ENCODE measurements around the gene HAPSTR1. TPM values are rescaled to one million over a fixed set of nuclear protein-coding genes. Genes with fewer than 3 reads are reported as not detected.
A peak's percentile ranks its signal among the peaks of the same experiment; 100 is the strongest.

HAPSTR1 gene
- polyA plus RNA-seq, 3 donors, result 7.2 to 58.9 (median 11.1) TPM

DNA sequence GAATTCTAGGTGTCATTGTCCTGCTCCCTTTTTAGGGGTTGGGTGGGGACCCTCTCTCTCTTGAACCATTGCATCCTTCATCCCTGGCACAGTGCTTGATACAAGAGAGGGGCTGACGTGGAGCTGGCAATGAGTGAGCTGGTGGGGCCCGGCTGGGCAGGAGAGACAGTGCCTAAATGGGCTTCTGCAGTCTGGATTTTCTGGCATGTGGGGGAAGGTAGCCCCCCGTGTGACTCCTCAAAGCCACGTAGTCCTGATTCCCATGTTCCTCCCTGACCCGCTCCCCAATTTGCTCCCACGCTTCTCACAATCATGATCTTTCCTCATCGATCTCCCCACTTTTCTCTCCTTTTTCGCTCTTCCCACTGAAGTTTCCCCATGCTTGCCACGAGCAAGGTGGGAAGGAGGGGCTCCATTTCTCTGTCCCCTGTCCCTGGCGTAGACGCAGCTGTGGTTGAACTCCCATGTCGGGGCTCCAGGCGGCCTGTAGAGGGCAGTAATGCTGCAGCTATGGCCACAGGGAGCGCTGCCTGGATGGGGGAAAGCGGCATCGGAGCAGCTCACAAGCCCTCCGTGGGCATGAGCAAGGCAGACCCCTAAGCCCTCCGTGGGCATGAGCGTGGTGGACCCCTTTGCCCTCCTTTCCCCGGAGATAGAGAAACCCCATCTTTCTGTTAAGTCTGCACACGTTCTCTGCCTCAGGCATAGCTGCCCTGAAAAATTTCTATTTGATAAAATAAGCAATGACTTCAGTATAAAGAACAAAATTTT, 47.5 kb downstream of the HAPSTR1 start:
- H2AFZ ChIP-seq (ENCODE audit: insufficient read depth, low read depth, low read length, poor library complexity, severe bottlenecking), result no peak overlapping the region
- H3K36me3 ChIP-seq (replicated peaks in 1 of 2; ENCODE audit: control insufficient read depth in 1 of 2, insufficient read depth in 2 of 2, low read length in 2 of 2), result no peaks in the 10 kb centered on the region
- Mint-ChIP-seq H3K9me3 (no peaks in the 10 kb centered on the region), H3K4me1 (peaks cover 12% of the 10 kb centered on the region), H3K27me3 (ENCODE audit: low read depth in 3 of 3) (peaks cover 25 to 28% (median 28%) of the 10 kb centered on the region in 3 donors), H3K4me3 (peak overlapping the region in 1 of 2 donors; percentile 73), H3K36me3 (no peaks in the 10 kb centered on the region), H3K27ac (no peak overlapping the region)
- H3K79me2 ChIP-seq (ENCODE audit: insufficient read depth, low read length), result no peaks in the 10 kb centered on the region
- H3K4me2 ChIP-seq (replicated peaks; ENCODE audit: extremely low read depth, low read length, poor library complexity, severe bottlenecking), result no peak overlapping the region
- H3K4me3 ChIP-seq (replicated peaks in 1 of 3; ENCODE audit: low read depth in 2 of 3, low read length in 3 of 3), result no peak overlapping the region
- H3K27ac ChIP-seq (ENCODE audit: low read depth in 1 of 2, low read length in 2 of 2), result no peak overlapping the region
- intact Hi-C loops (cut with micrococcal nuclease), result loop anchor here (10.0 kb wide), 3 partner anchors 174 to 234 kb away; partner anchors contain the start of gene USP7 (in 1 of the 2)
- no peaks in the 10 kb centered on the region for H3K9me3 ChIP-seq (replicated peaks in 1 of 2; ENCODE audit: control insufficient read depth in 1 of 2, insufficient read depth in 1 of 2, low read length in 2 of 2)
- H3K4me1 ChIP-seq (ENCODE audit: control insufficient read depth in 1 of 2, insufficient read depth in 2 of 2, low read length in 2 of 2), result peaks cover 4% of the 10 kb centered on the region in 2 donors
- no peak overlapping the region for H3K9ac ChIP-seq (ENCODE audit: insufficient read depth, low read length, poor library complexity, severe bottlenecking)
- TF ChIP-seq, protein P1, sequence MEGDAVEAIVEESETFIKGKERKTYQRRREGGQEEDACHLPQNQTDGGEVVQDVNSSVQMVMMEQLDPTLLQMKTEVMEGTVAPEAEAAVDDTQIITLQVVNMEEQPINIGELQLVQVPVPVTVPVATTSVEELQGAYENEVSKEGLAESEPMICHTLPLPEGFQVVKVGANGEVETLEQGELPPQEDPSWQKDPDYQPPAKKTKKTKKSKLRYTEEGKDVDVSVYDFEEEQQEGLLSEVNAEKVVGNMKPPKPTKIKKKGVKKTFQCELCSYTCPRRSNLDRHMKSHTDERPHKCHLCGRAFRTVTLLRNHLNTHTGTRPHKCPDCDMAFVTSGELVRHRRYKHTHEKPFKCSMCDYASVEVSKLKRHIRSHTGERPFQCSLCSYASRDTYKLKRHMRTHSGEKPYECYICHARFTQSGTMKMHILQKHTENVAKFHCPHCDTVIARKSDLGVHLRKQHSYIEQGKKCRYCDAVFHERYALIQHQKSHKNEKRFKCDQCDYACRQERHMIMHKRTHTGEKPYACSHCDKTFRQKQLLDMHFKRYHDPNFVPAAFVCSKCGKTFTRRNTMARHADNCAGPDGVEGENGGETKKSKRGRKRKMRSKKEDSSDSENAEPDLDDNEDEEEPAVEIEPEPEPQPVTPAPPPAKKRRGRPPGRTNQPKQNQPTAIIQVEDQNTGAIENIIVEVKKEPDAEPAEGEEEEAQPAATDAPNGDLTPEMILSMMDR (IDR thresholded peaks at IDR 0.05), result peak; percentile 89
- DNase-seq, result peak; percentile 36 to 67 (median 64)
- 7% methylated on average over 12 of the region's 21 CpGs for WGBS (ENCODE audit: insufficient coverage)
- peaks cover 34% of the 10 kb centered on the region for H4K20me1 ChIP-seq (ENCODE audit: insufficient read depth, low read length)
- H3K27me3 ChIP-seq (ENCODE audit: control insufficient read depth in 2 of 2, insufficient read depth in 2 of 2, low read length in 2 of 2), result peaks cover 0 to 9% of the 10 kb centered on the region in 2 donors

DNA sequence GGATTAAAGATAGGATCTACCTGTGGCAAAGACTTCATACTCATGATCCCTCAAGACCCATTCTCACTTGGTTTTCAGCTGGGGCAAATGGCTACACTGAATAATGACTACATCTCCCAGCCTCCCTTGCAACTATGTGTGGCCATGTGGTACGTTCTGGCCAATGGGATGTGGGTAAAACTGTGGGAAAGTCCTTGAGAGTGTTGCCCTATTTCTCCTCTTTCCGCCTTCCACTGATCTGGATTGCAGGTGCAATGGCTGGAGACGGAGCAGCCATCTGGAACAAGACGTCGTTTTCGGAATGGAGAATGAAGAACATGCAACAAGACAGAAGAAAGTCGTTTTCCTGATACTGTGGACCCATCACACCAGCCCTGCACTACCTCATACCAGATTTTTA, 48.5 kb downstream of the HAPSTR1 start:
- Histone ChIP-seq H3K4me3 (replicated peaks in 1 of 3; ENCODE audit: low read depth in 2 of 3, low read length in 3 of 3) (no peak overlapping the region), H3K4me2 (replicated peaks; ENCODE audit: extremely low read depth, low read length, poor library complexity, severe bottlenecking) (no peak overlapping the region), H3K9me3 (replicated peaks in 1 of 2; ENCODE audit: control insufficient read depth in 1 of 2, insufficient read depth in 1 of 2, low read length in 2 of 2) (no peaks in the 10 kb centered on the region), H3K79me2 (ENCODE audit: insufficient read depth, low read length) (no peaks in the 10 kb centered on the region), H3K27ac (ENCODE audit: low read depth in 1 of 2, low read length in 2 of 2) (no peak overlapping the region), H3K36me3 (replicated peaks in 1 of 2; ENCODE audit: control insufficient read depth in 1 of 2, insufficient read depth in 2 of 2, low read length in 2 of 2) (no peaks in the 10 kb centered on the region), H2AFZ (ENCODE audit: insufficient read depth, low read depth, low read length, poor library complexity, severe bottlenecking) (no peak overlapping the region), H3K9ac (ENCODE audit: insufficient read depth, low read length, poor library complexity, severe bottlenecking) (no peak overlapping the region), H3K27me3 (ENCODE audit: control insufficient read depth in 2 of 2, insufficient read depth in 2 of 2, low read length in 2 of 2) (peaks cover 0 to 7% of the 10 kb centered on the region in 2 donors), H4K20me1 (ENCODE audit: insufficient read depth, low read length) (peaks cover 24% of the 10 kb centered on the region), H3K4me1 (ENCODE audit: control insufficient read depth in 1 of 2, insufficient read depth in 2 of 2, low read length in 2 of 2) (peaks cover 4% of the 10 kb centered on the region in 2 donors)
- DNase-seq, result peak in 2 of 3 donors; percentile 15 to 27
- Mint-ChIP-seq H3K27me3 (ENCODE audit: low read depth in 3 of 3) (peaks cover 25 to 28% (median 25%) of the 10 kb centered on the region in 3 donors), H3K9me3 (peaks cover 0 to 1% (median 0%) of the 10 kb centered on the region in 7 donors), H3K4me1 (peaks cover 9% of the 10 kb centered on the region), H3K4me3 (peak overlapping the region in 1 of 2 donors; percentile 28), H3K27ac (no peak overlapping the region), H3K36me3 (no peaks in the 10 kb centered on the region)
- TF ChIP-seq, protein P1 (IDR thresholded peaks at IDR 0.05), result no peak
- intact Hi-C loops (cut with micrococcal nuclease), result loop anchor here (10.0 kb wide), 3 partner anchors 175 to 235 kb away; partner anchors contain the start of gene USP7 (in 1 of the 2)
- WGBS (ENCODE audit: insufficient coverage), result no CpG with 5 or more reads among the region's 7 CpGs

Other genes starting within 250 kb of the HAPSTR1 start
- 10 to 100 TPM; 32.0 to 60.3 (median 52.0) TPM for gene CARHSP1, start 222.6 kb upstream of the HAPSTR1 start, polyA plus RNA-seq
- not detected for gene LITAFD, start 209.3 kb upstream of the HAPSTR1 start, polyA plus RNA-seq
- 10 to 100 TPM in 1 of 3 donors, 1 to 10 TPM in 2; 2.4 to 31.7 (median 4.1) TPM for gene USP7, start 127.7 kb upstream of the HAPSTR1 start, polyA plus RNA-seq

Measured in CD14-positive monocyte (primary cell).